Endothelial cell of umbilical vein (primary cell): Measurements from ENCODE around the gene GRID2IP.

ENCODE experiments used
- EZH2 ChIP-seq: IDR thresholded peaks from 2 replicates; pipeline ENCODE4 v1.6.1; 2012; ENCODE audit warnings: borderline replicate concordance, low read depth, mild to moderate bottlenecking, moderate library complexity, low read length, inconsistent platforms; ENCODE audit not compliant: severe bottlenecking
- MYC ChIP-seq: IDR thresholded peaks from one replicate; pipeline ENCODE4 v1.6.1; 2011; ENCODE audit warnings: mild to moderate bottlenecking, low read depth, low read length
- POLR2A ChIP-seq: IDR thresholded peaks from 2 replicates; pipeline ENCODE4 v1.6.1; 2012; ENCODE audit warnings: low read depth, mild to moderate bottlenecking, control low read depth, low read length
- POLR2AphosphoS5 ChIP-seq: IDR thresholded peaks from 2 replicates; pipeline ENCODE4 v1.6.1; 2012; ENCODE audit warnings: low read depth, mild to moderate bottlenecking, control low read depth, low read length, moderate library complexity; ENCODE audit not compliant: insufficient read depth
- TF ChIP-seq, protein P1 (sequence below), 2 donors: IDR thresholded peaks; 1 replicate in 1 of 2; 2 replicates in 1 of 2; pipeline ENCODE4 v1.5.1; 2011; ENCODE audit warnings: low read length in 2 of 2, mild to moderate bottlenecking in 2 of 2, moderate library complexity in 2 of 2, control low read depth in 1 of 2, inconsistent platforms in 1 of 2, low read depth in 1 of 2; ENCODE audit not compliant: insufficient read depth in 1 of 2; ENCODE audit errors: extremely low read depth in 1 of 2
- TF ChIP-seq, protein P2 (sequence below): IDR thresholded peaks from 2 replicates; pipeline ENCODE4 v1.6.1; 2011; ENCODE audit not compliant: insufficient read depth, insufficient read length

DNA sequence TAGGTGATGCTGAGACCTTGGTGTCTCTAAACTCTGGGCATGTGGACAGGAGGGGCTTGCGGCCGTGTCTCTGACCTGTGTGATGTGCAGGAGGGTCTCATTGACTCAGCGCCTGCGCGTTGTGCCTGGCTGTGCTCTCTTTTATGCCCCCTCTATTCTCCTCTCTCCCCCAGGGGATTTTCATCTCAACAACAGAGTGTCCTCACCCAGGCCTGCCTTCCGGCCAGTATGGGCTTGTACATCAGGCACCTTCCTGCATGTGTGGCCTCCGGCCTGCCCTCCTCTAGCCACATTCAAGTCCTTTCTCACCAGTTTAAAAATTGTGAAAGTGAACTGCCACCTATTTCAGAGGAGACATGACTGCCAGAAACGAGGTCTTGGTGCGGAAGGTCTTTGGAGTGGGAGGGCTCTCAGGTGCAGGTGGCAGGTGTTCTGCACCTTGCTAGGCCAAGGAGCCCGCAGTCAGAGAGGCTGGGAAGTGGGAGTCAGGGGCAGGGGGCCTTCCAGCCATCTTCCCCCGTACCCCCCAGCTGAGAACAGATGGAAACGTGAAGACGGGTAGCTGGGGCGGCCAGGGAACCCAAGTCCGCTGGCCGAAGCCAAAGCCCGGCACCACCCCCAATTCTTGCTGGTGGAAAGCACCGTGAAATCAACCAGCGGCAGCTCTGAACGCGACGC is 38.0 kb upstream of the GRID2IP start:
- TF ChIP-seq EZH2, result no peak
- no peak for TF ChIP-seq POLR2A
- no peak for TF ChIP-seq MYC
- TF ChIP-seq, protein P1, sequence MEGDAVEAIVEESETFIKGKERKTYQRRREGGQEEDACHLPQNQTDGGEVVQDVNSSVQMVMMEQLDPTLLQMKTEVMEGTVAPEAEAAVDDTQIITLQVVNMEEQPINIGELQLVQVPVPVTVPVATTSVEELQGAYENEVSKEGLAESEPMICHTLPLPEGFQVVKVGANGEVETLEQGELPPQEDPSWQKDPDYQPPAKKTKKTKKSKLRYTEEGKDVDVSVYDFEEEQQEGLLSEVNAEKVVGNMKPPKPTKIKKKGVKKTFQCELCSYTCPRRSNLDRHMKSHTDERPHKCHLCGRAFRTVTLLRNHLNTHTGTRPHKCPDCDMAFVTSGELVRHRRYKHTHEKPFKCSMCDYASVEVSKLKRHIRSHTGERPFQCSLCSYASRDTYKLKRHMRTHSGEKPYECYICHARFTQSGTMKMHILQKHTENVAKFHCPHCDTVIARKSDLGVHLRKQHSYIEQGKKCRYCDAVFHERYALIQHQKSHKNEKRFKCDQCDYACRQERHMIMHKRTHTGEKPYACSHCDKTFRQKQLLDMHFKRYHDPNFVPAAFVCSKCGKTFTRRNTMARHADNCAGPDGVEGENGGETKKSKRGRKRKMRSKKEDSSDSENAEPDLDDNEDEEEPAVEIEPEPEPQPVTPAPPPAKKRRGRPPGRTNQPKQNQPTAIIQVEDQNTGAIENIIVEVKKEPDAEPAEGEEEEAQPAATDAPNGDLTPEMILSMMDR (IDR thresholded peaks at IDR 0.05; ENCODE audit: extremely low read depth in 1 of 2, insufficient read depth in 1 of 2, low read depth in 1 of 2, low read length in 2 of 2), result no peak
- TF ChIP-seq POLR2AphosphoS5, result no peak
- TF ChIP-seq, protein P2, sequence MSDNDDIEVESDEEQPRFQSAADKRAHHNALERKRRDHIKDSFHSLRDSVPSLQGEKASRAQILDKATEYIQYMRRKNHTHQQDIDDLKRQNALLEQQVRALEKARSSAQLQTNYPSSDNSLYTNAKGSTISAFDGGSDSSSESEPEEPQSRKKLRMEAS, result no peak
